IPS DF 4.7 (cell line): Measurements from ENCODE around the gene ZFYVE26.
"Not testable (repeated sequence)": the region's sequence is repeated elsewhere in the genome, so short reads cannot be mapped to it uniquely, and the experiment has no call there.

Experiments
- DNase-seq: peaks from one replicate; pipeline ENCODE4 v3.0.0-alpha.2; 2013; ENCODE audit warnings: low spot score; ENCODE audit errors: extremely low read depth

The ZFYVE26 gene

DNA sequence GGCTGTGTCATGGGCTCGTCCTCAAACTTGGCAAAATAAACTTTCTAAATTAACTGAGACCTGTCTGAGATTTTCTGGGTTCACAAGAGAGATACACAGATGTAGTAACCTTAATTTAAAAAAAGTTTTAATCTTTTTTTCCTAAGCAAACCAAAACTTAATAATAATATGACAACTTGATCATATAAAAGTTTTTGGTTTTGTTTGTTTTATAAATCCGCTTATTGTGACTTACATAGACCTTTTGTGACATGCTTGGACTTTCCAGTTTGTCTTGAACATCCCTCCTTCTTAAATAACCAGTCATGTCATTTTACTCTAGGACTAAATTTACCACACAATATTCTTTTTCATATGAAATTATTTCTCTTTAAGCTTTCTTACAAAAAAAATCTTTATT is 106.2 kb downstream of the ZFYVE26 start:
- DNase-seq = no peak

DNA sequence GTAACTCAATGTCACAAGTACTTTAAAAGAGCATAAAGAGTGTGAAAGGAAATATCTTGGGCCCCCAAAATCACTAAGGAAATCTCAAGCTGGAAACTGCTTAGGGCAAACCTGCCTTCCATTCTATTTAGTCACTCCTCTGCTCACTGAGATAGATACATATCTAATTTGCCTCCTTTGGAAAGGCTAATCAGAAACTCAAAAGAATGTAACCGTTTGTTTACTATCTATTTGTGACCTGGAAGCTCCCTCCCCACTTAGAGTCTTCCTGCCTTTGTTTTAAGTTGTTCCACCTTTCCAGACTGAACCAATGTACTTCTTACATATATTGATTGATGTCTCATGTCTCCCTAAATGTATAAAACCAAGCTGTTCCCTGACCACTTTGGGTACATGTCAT is 106.6 kb downstream of the ZFYVE26 start:
- DNase-seq = not testable (repeated sequence)

DNA sequence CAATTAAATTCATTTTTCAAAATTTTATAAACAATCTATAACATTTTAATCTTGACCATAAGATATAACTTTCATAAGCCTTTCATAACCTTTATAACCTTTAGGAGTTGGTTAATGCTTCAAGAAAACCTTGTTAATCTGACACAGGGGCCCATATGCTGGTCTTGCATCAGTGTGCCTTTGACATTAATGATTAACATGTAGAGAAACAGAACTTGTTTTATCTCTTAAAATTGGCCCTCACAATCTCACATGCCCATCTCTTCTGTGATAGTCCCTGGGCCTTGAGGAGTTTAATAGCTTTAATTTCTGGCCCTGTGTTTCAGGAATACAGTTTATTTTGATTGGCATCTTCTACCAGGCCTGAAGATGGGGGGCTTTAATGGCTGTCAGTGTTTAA is 107.0 kb downstream of the ZFYVE26 start:
- DNase-seq = not testable (repeated sequence)

DNA sequence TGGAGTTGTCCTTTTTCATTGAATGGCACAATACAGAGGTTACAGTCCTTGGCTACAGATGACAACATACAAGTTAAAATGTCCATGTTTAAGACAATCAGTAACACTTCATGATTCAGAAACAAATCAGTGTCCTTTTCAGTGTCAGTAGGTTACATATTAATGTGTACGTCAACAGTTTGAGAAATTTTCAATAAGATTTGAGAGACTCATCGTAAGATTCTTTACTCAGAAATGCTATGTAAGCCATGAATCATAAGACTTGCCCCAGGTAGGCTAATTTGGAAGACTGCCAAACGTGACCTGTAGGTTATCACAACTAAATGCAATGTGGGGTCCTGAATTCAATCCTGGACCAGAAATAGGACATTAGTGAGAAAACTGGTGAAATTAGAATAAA is 111.2 kb downstream of the ZFYVE26 start:
- no peak for DNase-seq

DNA sequence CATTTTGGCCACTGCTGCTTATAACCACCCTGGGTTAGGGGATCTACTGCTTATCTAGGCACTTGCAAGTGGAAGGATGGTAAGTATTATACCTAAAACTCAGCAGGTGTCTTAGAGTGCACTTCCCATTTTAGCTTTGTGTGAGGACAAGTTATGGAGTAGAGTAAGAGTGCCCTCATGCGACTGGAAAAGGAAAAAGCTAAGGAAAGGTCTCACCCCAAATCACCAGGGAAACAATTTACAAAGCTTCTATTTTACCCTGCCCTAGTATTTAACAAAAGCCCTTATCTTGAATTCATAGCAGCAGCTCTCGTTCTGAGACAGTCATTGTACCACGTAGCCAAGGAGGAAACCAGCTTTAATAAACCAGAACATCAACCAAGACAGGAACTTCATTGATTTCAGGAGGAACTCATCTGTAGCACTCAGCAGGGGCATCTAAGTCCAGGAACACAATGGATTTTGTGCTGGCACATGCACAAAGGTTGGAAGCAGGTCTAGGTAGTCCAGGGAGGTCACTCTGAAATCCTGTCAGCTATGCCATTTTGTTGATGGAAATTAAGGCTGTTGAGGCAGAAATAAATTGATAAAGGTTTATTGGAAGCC is 111.8 kb downstream of the ZFYVE26 start:
- DNase-seq = peak; percentile 62

DNA sequence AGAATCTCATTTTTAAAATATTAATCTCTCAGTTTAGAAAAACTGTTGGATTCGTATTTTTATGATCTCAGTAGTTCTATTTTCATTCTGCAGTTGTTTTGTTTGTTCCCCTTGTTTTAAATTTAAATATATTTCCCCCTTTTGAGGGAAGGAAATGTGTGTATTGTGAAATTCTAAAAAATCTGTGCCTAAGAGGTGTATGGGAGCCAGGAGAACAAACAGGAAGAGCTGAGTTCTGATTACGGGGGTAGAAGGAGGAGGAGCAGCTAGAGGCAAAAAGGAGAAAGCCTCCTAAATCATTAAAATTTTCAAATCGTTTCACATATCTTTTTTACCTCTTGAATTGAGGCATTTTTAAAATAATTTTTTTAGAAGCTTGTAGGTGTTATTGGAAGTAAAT is 112.4 kb downstream of the ZFYVE26 start:
- no peak for DNase-seq

DNA sequence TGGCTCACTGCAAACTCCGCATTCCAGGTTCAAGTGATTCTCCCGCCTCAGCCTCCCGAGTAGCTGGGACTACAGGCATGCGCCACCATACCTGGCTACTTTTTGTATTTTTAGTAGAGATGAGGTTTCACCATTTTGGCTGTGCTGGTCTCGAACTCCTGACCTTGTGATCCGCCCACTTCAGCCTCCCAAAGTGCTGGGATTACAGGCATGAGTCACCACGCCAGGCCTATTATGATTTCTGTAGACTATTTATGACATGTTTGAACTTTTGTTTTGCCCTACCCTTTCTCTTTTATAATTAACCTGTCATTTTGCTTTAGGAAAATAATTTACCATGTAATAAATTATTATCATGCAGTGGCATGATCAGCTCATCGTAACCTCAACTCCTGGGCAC is 114.9 kb downstream of the ZFYVE26 start, which contains the start of gene RDH12:
TSS of gene RDH12 (plus strand) at position 395 of the 400 bp plus-strand sequence. CDS start 20,757 bp downstream, outside the sequence.
- DNase-seq = not testable (repeated sequence)

DNA sequence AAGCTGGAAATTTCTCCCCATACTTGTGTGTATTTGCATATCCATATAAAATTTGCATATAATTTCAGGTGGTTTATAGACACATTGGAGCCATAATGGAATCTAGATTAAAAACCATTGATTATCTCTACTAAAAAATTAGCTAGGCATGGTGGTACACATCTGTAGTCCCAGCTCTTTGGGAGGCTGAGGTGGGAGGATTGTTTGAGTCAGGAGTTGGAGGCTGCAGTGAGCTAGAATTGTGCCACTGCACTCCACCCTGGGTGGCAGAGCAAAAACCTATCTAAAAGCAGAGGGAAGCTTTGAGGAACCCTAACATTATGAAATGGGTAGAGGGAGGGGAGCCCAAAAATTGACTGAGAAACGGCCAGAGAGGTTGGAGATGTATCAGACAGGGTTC is 118.2 kb downstream of the ZFYVE26 start:
- no peak for DNase-seq

DNA sequence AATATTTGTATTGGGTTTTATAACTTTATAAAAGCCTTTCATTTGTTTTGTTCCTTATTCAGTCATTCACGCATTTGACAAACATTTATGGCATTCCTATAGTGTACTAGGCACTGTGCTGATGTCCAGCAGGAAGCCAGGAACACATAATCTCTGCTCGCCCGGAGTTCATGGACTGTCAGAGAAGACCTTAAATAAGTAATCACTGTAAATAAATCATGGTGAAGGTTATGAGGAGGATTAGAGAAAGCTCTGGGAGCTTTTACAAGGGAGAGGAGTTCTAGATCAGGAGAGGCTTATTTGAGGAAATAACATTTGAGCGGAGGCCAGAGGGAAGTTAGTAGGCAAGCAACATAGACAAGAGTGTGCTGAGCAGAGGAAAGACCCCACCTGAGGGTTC is 119.4 kb downstream of the ZFYVE26 start:
- no peak for DNase-seq
